Occipital lobe (tissue), 2 donors: ENCODE data around the gene TSHZ2. TPM values are rescaled to one million over a fixed set of nuclear protein-coding genes. Genes with fewer than 3 reads are reported as not detected.

Source experiments
- DNase-seq: peaks from one replicate; lab custom pipeline; 2025; lab: John Stamatoyannopoulos, UW
- total RNA-seq: library from RNA; depleted of rRNA; stranded (reverse); fragments of >200 nt; gene quantifications from one replicate; pipeline ENCODE4 v1.2.3, GENCODE V29; 2014

The TSHZ2 gene
- total RNA-seq, 1 donor from 2014 or later, result 0.31 TPM

DNA sequence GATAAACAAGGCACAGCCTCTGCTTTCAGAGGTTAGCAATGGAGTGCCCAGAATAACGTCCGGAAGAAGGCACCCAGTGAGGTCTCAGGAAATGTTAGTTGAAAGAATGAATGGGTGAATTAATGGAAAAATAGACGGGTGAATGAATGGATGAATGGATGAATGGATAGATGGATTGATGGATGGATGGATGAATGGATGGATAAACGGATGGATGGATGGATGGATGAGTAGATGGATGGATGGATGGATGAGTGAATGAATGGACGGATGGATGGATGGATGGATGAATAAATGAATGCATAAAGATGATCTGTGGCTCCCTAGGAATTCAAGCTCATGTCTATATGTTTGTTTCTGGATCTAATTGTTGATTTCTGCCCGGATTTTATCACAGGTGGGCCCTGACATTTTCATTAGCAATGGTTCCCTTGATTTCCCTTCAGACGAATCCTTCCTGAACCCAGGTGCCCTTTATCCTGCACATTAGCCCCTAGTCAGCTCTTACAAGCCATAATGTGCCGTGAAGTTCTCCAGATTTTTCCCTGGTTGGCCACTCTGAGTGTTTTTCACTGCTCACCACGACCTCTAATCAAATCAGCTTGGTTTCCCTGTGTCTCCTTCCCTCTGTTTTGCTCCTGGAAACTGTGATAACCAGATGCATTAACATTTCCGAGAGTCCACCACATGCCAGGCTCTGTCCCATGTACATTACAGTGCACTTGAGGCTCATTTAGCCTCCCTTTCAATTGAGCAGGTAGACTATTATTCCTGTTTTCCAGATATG is 22.2 kb downstream of the TSHZ2 start:
- no peak for DNase-seq

DNA sequence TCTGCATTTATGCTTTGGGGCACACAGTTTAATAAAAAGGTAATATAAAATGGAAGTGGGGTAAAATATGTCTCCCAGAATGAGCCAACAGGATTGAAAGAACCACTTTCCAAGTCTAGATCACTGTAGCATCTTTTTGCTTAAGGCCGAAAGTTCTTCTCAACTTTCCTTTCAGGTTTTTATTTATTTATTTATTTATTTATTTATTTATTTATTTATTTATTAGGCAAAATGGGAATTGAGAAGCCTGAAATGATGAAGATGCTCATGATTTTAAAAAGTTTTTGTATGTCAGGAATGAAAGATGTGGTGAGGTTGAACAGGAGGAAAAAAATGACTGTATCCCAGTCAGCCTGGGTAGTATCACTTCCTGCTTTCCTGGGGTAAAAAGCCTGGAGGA is 24.0 kb downstream of the TSHZ2 start:
- DNase-seq, result no peak

DNA sequence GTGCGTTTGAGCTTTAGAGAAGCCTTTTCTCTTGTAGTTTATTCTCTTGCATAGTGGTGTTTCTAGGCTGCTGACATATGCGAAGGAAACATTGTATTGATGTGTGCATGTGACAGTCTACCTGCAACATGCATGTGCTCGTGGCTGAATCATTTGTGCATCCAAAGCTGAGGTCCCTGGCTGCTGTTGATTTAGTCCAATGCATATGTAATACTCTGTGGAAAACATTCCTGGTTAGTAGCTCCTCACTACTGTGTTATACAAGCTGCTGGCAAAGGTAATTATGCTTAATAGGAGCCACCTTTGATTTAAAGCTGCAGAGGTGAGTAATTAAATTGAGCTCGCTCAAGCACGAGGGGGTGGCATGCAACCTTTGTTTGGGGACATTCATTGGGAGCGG is 24.5 kb downstream of the TSHZ2 start:
- no peak for DNase-seq

DNA sequence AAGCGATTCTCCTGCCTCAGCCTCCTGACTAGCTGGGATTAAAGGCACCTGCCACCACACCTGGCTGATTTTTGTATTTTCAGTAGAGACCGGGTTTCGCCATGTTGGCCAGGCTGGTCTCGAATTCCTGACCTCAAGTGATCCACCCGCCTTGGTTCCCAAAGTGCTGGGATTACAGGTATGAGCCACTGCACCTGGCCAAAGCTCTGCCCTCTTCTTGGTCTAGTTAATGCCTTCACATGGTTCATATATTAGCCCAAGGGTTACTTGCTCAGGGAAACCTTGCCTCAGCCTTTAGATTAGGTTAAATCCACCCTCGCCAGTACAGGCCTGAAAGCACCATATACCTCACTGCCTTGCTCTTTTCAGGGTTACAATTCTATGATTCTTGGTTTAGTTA is 26.1 kb downstream of the TSHZ2 start:
- no peak for DNase-seq

DNA sequence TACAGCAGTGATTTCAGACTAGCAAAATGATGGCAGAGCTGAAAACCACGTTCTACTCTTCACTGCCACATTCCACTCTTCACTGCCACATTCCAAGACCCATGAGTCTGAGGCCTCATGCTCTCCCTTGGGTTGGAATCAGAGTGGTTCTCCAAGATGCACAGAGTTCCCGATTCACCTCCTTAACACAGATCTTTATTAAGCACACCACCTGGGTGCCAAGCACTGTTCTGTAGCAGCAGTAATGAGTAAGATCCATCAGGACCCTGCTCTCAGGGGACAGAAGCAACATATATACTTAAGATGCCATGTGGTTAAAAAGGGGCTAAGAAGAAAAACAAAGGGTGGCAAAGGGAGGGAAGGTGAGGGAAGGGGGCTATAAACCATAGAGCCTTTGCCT is 26.9 kb downstream of the TSHZ2 start:
- no peak for DNase-seq

DNA sequence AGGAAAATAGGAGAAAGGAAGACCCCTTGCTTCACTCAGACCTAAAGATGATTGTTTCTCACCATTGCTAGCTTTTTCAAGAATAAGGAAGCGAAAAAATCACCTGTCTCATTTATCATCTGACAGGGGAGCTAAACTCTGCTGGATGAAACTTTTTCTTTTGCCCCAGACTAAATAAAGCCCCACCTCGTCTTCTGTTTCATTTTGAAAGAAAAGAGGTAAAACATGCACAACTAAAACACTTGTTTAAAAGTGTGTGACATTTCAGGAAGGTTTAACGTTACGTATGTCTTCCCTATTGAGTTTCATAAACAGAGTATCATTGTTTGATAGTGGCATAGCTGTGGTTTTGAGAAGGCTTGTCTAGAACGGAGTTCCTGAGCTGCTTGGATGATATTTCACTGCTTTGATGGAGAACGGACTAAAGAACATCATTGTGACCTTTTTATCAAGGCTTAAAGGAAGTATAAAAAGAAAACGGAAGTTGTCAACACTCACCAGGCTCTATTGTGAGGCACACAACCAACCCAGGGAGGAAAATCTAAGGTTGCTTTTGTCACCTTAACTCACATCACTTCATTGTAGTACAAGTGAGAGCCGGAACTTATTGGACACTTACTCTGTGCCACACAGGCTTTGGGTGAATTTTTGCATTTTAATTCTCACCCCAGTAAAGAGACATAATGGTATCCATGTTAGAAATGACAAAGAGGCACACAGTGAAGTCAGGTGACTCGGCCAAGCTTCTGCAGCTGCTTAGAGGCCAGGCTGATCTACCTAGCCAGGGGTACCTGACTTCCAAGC is 29.5 kb downstream of the TSHZ2 start:
- DNase-seq, result no peak

DNA sequence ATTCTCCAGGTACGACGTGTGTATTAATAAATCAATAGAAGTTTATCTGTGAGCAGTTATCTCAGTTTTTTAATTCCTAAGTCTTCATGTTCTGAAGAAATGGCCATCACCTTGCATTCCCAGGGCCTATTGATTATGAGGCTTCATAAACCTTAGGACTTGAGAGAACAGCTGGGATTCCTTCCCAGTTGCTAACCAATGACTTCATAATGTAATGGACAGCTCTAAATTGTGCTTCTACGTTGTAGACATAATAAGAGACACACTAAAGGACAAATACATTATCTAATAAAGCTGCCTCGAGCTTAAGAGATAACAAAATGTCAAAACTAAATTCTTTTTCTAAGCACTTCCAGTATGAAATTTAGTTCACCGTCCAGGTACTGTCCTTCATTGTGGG is 30.6 kb downstream of the TSHZ2 start:
- no peak for DNase-seq

DNA sequence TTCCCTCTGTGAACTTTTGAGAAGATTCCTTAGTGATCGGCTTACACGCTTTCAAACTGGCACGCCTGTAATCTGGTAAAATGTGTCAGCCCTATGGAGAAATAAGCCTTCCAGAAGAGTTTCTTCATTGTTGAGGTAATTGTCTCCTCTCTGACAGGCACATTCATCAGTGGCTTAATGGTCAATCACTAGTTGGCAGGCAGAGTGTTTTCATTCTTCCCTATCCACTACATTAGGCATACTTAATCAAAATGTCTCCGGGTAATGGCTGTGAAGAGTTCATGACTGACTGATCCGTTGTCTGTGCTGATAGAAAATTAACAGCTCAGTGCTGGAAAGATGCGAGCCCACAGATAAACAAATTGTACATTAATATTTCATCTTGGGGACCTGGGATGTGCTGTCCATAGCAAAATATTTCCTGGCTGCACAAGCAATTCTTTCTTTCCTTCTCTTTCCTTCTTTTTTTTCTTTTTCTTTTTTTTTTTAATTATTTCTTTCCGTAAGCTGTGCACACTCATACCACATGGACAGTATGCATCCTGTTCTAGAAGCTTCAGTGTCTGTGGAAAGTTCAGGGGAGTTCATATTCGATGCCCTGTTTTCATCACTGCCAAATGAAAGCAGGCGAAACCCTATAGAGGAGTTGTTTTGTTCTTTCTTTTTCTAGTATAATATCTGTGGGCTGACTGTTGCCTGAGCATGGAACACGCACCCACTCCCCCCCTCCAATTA is 31.4 kb downstream of the TSHZ2 start:
- DNase-seq, result no peak

DNA sequence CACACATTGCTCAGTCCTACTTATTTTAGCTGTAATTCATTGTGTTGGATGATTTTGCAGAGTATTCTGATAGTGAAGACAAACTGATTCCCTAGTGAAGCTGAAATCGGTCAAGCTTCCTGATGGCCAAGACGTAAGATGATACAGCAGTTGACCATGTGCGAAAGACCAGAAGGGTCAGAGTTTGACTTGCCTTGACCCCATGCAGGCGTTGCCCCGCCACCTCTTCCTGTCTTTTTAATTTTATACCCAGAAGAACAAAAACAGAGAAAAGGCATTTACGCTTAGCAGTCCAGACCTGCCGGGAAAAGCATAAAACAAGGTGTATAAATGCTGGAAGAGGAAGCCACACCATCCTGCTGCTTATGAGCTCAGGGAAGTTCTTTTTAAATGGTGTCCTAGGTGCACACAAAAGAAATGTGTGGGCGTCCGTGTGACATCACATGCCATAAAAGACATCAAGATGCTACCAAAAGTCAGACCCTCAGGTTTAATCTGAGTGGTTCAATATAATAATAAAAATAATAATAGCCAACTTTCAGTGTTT is 32.2 kb downstream of the TSHZ2 start:
- no peak for DNase-seq

DNA sequence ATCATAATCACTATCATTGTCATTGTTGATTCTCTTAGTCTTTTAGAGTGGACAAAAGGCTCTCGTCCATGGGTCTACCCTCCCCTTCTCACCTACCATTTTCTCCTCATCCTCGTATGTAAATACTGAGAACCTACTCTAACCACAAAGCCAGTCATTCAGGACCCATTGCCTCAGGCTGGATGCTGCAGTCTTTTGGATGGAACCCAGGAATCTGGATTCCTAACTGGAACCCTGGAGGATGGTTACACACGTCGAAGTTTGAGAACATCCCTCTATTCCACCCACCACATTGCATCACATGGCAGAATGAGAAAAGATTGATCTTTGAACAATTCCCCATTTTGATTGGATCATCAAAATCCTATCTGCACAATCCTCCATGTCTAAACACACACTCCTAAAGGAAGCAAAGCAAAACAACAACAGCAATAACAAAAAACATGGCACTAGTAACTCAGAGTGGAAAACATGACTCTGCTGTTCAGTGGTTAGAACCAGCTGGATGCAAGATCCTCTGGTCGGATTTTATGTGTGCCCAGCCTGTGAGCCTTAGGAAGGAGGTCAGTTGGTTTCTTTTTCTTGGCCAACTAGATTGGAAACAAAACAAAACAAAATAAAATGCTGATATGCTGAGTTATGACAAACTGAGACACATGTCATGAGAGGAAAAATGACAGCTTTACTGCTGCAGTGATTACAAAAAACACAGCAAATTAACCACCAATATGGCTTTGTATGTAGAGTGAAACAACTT is 38.0 kb downstream of the TSHZ2 start:
- DNase-seq, result no peak

DNA sequence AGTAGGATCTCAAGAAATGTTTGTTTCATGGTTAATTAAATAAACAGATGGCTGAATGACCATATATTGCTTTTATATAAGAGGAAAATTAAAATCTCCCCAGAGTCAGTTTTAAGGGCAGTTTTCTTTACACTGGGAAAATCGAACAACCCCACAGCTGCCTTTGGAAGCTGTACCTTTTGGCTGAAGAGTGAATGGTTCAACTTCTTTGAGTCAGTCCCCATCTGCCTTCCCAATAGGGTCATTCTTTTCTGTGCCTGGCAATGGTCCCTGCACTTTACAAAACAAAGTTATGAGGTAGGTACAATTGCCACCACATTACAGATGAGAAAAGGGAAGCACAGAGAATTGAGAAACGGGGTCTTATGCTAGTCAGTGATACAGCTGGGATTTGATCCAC is 39.5 kb downstream of the TSHZ2 start:
- no peak for DNase-seq

DNA sequence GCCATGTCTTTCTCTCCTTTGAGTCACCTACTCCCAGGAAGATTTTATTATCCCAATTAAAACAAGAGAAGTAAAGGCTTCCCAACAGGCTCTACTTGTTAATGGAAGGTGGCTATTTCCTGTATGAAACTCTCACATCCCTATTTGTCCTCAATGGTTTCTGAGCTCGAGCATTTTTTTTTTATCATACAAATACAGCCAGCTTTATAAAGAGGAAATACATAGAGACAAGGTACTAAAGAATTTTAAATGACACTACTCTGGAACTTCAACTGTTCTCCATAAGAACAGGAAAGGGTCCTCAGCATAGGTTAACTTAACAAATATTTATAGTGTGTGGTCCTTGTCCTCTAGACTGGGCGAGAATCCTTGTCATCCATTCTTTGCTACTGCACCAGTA is 41.0 kb downstream of the TSHZ2 start:
- no peak for DNase-seq

DNA sequence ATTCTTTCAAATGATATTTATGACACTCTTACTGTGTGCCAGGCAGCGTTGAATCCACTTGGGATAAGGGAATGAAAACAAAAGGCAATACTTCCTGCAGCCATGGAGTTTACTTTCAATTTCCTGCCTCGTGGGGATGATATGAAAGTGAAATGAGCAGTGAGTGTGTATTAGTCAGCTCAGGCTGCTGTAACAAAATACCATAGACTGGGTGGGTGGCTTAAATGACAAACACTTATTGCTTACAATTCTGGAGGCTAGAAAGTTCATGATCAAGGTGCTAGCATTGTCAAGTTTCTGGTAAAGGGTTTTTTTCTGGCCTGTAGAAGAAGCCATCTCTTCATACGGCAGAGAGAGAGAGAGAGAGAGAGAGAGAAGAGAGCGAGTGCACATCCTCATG is 41.7 kb downstream of the TSHZ2 start:
- no peak for DNase-seq

DNA sequence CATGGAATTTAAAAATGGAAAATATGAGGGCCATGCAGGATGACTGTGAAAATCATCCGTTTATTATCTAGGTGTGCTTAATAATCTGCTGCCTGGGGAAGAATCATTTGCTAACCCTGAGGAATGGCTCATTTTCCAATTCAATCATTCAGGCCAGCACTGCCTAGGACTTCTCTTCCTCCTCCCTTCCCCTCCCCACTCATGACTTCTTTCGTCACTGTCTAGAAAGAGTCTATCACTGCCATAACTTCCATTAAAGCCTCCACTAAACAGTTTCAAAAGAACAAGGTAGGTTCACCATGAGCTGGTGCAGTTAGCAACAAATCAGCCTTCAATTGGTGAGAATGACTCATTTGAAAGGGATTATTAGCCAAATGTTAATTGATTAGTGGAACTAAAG is 43.9 kb downstream of the TSHZ2 start:
- no peak for DNase-seq

DNA sequence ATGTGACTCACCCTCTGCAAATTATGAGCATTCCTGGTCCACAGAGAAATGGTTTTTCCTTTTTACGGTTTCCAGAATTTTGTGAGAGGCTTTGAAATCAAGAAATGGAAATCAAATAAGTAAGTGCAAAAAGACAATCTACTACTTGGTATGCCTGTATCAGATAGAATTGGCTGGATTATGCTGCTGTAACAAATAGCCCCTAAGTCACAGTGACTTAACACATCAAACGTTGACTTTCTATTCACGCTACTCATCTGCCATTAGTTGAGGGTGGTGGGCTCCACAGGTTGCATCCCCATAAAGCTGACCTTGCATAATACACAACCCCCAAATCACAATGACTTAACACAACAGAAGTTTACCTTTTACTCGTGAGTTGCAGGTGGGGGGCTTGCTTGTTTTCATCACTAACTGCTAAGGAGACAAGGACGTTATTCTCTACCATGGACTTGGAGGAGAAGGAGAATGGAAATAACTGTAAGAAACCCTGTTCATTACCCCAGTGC is 44.4 kb downstream of the TSHZ2 start:
- no peak for DNase-seq

DNA sequence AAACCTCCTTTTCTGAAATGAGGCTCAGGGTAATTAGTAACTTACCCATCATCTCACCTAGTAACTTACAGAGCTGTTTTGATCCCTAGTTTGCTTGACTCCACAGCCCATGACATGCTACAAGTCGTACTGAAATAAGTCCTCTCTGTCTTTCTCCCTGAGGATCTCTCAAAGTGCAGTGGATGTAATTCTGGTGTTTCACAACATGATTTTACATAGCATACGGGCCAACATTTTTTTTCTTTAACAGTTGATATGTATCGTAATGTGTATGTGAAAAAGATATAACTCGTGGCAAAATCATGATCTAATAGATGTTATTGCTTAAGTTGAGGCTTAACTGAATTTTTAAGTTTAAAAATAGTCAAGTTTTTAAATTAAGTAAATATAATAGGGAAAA is 45.0 kb downstream of the TSHZ2 start:
- DNase-seq, result no peak

DNA sequence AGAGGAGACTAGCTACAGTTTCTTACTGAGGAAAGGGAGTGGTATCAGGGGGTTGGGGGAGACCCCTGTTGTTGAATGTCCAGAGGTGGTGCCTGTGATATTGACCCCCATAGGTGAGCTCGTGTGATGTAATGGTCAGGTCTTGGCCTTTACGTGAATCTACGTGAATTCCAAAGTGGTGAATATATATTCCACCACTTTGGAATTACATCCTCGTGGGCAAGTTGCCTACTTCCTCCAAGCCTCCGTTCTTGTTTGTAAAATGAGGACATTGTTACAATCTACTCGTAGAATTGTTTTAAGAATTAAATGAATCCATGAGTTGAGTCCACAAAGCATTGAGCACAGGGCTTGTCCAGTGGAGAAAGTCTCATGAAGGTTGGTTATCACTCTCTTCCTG is 47.3 kb downstream of the TSHZ2 start:
- DNase-seq, result no peak

DNA sequence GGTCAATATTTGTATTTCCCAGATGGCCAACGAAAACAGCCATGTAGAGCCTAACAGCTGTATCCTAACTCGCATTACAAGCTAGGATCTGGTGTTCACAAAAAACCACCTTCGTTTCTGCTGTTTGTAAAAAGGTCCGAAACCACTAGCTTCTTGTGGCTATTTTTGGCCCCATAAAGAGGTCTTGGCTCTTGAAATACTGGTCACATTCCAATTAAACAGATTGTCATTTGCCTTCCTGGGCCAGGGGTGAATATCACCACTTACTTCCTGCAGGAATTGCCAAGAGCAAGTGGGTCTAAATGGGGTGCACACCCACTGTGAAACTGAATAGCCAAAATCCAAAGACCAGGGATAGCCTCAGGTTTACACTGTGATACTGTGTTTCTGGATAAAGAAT is 48.2 kb downstream of the TSHZ2 start:
- no peak for DNase-seq

DNA sequence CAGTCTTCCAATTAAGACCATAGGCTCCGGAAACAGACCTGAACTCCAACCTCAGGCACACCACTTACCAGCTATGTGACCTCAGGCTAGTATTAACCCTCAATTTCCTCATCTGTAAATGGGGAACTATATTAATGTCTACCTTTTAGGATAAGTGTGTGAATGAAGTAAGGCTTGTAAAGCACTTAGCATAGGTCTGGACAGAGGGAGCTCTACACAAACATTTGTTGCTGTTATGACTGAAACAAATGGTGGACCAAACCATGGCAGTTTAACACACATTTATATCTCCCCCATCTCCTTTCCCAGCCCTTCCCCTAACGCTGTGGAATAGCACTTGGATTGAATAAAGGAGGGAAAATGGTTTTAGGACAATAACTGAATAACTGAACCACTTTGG is 48.7 kb downstream of the TSHZ2 start:
- DNase-seq, result no peak

DNA sequence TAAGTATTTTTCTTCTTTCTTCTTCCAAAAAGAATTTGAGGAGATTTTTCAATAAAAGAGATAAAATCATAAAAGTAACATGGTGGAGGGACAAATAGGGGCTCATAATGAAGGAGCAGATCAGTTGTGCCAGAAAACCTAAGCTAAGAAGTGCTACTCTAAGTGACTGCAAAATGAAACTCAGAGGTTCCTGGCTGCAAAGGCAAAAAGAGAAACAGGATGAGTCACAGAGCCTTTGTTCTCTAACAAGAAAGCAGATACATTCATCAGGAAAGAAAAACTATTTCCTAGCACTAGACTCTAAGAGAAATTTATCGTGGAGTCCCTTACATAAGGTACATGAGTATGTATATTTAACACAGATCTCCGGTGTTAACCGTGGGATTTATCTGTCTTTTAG is 49.8 kb downstream of the TSHZ2 start:
- no peak for DNase-seq
